Upper lobe of left lung (tissue), 6 donors: ENCODE measurements around the gene CCDC3. TPM values are rescaled to one million over a fixed set of nuclear protein-coding genes. Genes with fewer than 3 reads are reported as not detected.

Experiments used
- ATAC-seq, 2 donors: fragments of 200-7000 bp; cut with Tn5 transposase; one replicate each; pipeline ENCODE4 v1.9.1; 2022; ENCODE audit warnings: mild to moderate bottlenecking in 2 of 2, moderate library complexity in 2 of 2; ENCODE audit not compliant: low FRiP score in 2 of 2
- DNase-seq, 2 donors: peaks; one replicate each; pipeline ENCODE4 v3.0.0-alpha.2; 2019 to 2020
- H3K27ac ChIP-seq, 4 donors: fragments of 200-600 bp; sonication (generic); one replicate each; pipeline ENCODE4 v1.5.1; 2016 to 2019
- H3K27me3 ChIP-seq, 4 donors: fragments of 200-600 bp; sonication (generic); one replicate each; pipeline ENCODE4 v1.5.1; 2017 to 2019
- H3K36me3 ChIP-seq, 4 donors: fragments of 200-600 bp; sonication (generic); one replicate each; pipeline ENCODE4 v1.5.1; 2016 to 2019
- H3K4me1 ChIP-seq, 4 donors: fragments of 200-600 bp; sonication (generic); one replicate each; pipeline ENCODE4 v1.5.1; 2018 to 2019
- H3K4me3 ChIP-seq, 4 donors: fragments of 200-600 bp; sonication (generic); one replicate each; pipeline ENCODE4 v1.5.1; 2017 to 2019; ENCODE audit warnings: mild to moderate bottlenecking in 2 of 4, moderate library complexity in 1 of 4
- H3K9me3 ChIP-seq, 4 donors: fragments of 200-600 bp; sonication (generic); one replicate each; pipeline ENCODE4 v1.5.1; 2018 to 2019
- EP300 ChIP-seq, 4 donors: sonication (generic); formaldehyde crosslinking; IDR thresholded peaks; one replicate each; pipeline ENCODE4 v1.5.1; 2017; ENCODE audit warnings: antibody characterized with exemption in 4 of 4, control low read depth in 2 of 4
- POLR2A ChIP-seq, 4 donors: fragments of 450-650 bp; IDR thresholded peaks; one replicate each; pipeline ENCODE4 v1.5.1; 2016 to 2017; ENCODE audit warnings: antibody characterized with exemption in 4 of 4, mild to moderate bottlenecking in 2 of 4
- POLR2AphosphoS5 ChIP-seq, 2 donors: sonication (generic); formaldehyde crosslinking; IDR thresholded peaks; one replicate each; pipeline ENCODE4 v1.5.1; 2017; ENCODE audit warnings: antibody characterized with exemption in 2 of 2
- WGBS, 2 donors: methylation state at CpG; one replicate each; pipeline ENCODE4 v1.1.5; 2017 to 2018; 5-methylcytosine and 5-hydroxymethylcytosine counted together
- total RNA-seq, 6 donors: library from RNA; depleted of rRNA in 4 of 6; stranded (reverse); fragments of >200 nt in 4 of 6; gene quantifications; one replicate each; pipeline versions ENCODE4 v1.1.0 to v1.2.1, GENCODE V29; 2016 to 2021
- TF ChIP-seq, protein P1 (sequence below), 6 experiments: fragments of 450-650 bp in 4 of 6; fragments of 200-600 bp in 2 of 6; sonication (generic) in 2 of 6; IDR thresholded peaks; one replicate each; pipeline ENCODE4 v1.5.1; 2016 to 2019; ENCODE audit warnings: antibody characterized with exemption in 6 of 6
- donor health status: DM: no; HTN: no; CAD: no; lungs with moderate emphysema.
- donor health status: DM: no; HTN: yes; CAD: no; lungs with severe emphysema.

CCDC3 gene
- 10 to 100 TPM in 1 of 6 donors, 1 to 10 TPM in 4, under 1 TPM in 1; 0.98 to 13.1 (median 5.7) TPM for total RNA-seq

- Histone ChIP-seq H3K27ac (no peak within 1 kb of the TSS), H3K36me3 (no peaks in the 10 kb centered on the region), H3K4me1 (peaks cover 0 to 12% (median 2%) of the 10 kb centered on the region in 4 donors), H3K4me3 (peak within 1 kb of the TSS in 3 of 4 donors; percentile 41 to 49 (median 43)), H3K9me3 (no peaks in the 10 kb centered on the region), H3K27me3 (peaks cover 0 to 10% (median 0%) of the 10 kb centered on the region in 4 donors)
- WGBS, 2 donors: 6 to 23% methylated on average over 13 to 57 of the region's 93 CpGs
- ATAC-seq: peak in 1 of 2 donors; percentile 77
- peak in 1 of 2 donors; percentile 84 for DNase-seq
- TF ChIP-seq POLR2AphosphoS5 (IDR thresholded peaks at IDR 0.05) (no peak), EP300 (IDR thresholded peaks at IDR 0.05) (no peak), POLR2A (IDR thresholded peaks at IDR 0.05) (no peak)
- TF ChIP-seq, protein P1, sequence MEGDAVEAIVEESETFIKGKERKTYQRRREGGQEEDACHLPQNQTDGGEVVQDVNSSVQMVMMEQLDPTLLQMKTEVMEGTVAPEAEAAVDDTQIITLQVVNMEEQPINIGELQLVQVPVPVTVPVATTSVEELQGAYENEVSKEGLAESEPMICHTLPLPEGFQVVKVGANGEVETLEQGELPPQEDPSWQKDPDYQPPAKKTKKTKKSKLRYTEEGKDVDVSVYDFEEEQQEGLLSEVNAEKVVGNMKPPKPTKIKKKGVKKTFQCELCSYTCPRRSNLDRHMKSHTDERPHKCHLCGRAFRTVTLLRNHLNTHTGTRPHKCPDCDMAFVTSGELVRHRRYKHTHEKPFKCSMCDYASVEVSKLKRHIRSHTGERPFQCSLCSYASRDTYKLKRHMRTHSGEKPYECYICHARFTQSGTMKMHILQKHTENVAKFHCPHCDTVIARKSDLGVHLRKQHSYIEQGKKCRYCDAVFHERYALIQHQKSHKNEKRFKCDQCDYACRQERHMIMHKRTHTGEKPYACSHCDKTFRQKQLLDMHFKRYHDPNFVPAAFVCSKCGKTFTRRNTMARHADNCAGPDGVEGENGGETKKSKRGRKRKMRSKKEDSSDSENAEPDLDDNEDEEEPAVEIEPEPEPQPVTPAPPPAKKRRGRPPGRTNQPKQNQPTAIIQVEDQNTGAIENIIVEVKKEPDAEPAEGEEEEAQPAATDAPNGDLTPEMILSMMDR (IDR thresholded peaks at IDR 0.05): no peak
Measured at GRCh38 chr10:13001041-13001886, at the start of gene CCDC3. Gene CCDC3, minus strand, starts transcription at chr10:13001713. Its CDS starts 143 bp downstream, at chr10:13001570.

DNA sequence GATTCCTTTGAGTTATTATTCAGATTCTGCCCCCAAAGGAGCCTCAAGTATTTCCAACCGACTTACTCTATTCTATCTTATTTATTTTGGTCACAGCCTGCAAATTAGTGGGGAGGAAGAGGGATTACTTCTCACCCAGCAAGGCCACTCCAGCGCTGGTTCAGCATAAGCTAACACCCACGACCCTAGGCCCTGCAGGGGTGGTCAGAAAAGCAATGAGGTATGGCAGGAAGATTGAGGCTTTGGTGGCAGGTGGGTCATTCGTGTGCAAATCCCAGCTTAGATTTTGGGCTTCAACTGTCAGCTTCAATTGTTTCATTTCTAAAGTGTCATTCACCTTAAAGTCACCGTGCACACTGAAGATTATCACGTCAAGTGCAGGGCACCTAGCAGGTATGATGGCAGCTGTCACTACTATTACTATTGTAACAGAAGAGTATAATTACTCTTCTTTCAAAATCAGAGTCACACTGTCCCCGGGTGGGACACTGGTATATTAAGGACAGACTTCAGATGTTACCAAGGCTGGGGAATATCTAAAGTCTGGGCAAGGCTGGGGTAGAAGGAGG lies 49.7 kb upstream of the CCDC3 start:
- TF ChIP-seq, protein P1 (IDR thresholded peaks at IDR 0.05): no peak
- TF ChIP-seq EP300 (IDR thresholded peaks at IDR 0.05) (no peak), POLR2AphosphoS5 (IDR thresholded peaks at IDR 0.05) (no peak), POLR2A (IDR thresholded peaks at IDR 0.05) (no peak)
- no peak for DNase-seq
- Histone ChIP-seq H3K9me3 (no peaks in the 10 kb centered on the region), H3K4me1 (no peaks in the 10 kb centered on the region), H3K36me3 (no peaks in the 10 kb centered on the region), H3K27ac (no peak overlapping the region), H3K4me3 (no peak overlapping the region), H3K27me3 (no peaks in the 10 kb centered on the region)
- 54 to 55% methylated on average over 7 of the region's 7 CpGs for WGBS, 2 donors
- ATAC-seq: no peak

GRCh38 chr10:13049774-13050420 lies 48.4 kb upstream of the CCDC3 start:
- H3K27me3 ChIP-seq: no peaks in the 10 kb centered on the region
- no peak for ATAC-seq
- H3K27ac ChIP-seq: no peak overlapping the region
- 60 to 68% methylated on average over 6 of the region's 6 CpGs for WGBS, 2 donors
- TF ChIP-seq, protein P1 (IDR thresholded peaks at IDR 0.05): no peak
- TF ChIP-seq POLR2AphosphoS5 (IDR thresholded peaks at IDR 0.05): no peak
- no peak for TF ChIP-seq POLR2A (IDR thresholded peaks at IDR 0.05)
- TF ChIP-seq EP300 (IDR thresholded peaks at IDR 0.05): no peak
- no peaks in the 10 kb centered on the region for H3K4me1 ChIP-seq
- no peaks in the 10 kb centered on the region for H3K9me3 ChIP-seq
- no peaks in the 10 kb centered on the region for H3K36me3 ChIP-seq
- no peak overlapping the region for H3K4me3 ChIP-seq
- no peak for DNase-seq

DNA sequence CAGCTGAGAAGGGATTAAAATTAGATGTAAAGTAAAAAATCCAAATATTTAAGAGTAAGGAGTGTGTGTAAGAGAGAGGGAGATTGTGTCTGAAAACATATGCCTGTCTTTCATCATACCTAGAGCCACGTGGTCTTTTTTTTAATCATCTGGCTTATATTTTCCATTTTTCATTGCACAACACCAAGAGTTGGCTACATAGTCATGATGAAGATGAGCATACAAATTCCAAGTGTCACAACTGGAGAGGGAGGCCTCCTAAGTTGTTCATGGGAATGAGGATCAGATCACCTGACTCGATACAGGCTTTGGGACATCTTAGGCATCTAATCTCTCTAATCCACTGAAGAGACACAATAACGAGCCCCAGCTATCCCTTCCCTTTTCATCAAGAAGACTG lies 47.2 kb upstream of the CCDC3 start:
- Histone ChIP-seq H3K4me1 (no peaks in the 10 kb centered on the region), H3K36me3 (no peaks in the 10 kb centered on the region), H3K27me3 (no peaks in the 10 kb centered on the region), H3K9me3 (no peaks in the 10 kb centered on the region), H3K4me3 (no peak overlapping the region), H3K27ac (no peak overlapping the region)
- no peak for ATAC-seq
- 77 to 79% methylated on average over 3 of the region's 3 CpGs for WGBS, 2 donors
- DNase-seq: no peak
- TF ChIP-seq POLR2A (IDR thresholded peaks at IDR 0.05): no peak
- no peak for TF ChIP-seq EP300 (IDR thresholded peaks at IDR 0.05)
- no peak for TF ChIP-seq POLR2AphosphoS5 (IDR thresholded peaks at IDR 0.05)
- TF ChIP-seq, protein P1 (IDR thresholded peaks at IDR 0.05): no peak
